NCI-H128 (cell line): ENCODE measurements around the gene MCU.
"Not testable (repeated sequence)": the region's sequence is repeated elsewhere in the genome, so short reads cannot be mapped to it uniquely, and the experiment has no call there.

Experiments
- DNase-seq: peaks from one replicate; lab custom pipeline; 2025; ENCODE audit not compliant: unreplicated experiment; lab: John Stamatoyannopoulos, UW

MCU gene

GRCh38 chr10:72686430-72686829, 5.5 kb upstream of the MCU start:
- not testable (repeated sequence) for DNase-seq

- DNase-seq = no peak
Observed at GRCh38 chr10:72687035-72687434, 4.9 kb upstream of the MCU start.

- DNase-seq = no peak
Observed at GRCh38 chr10:72688208-72688651, 3.7 kb upstream of the MCU start.

- no peak for DNase-seq
Observed at GRCh38 chr10:72689660-72690059, 2.3 kb upstream of the MCU start.

GRCh38 chr10:72690071-72690755, 1.7 kb upstream of the MCU start:
- no peak for DNase-seq

- no peak for DNase-seq
Observed at GRCh38 chr10:72691470-72691862, 477 bp upstream of the MCU start.

- DNase-seq = no peak
Observed at GRCh38 chr10:72692744-72692993, 726 bp downstream of the MCU start.

GRCh38 chr10:72692994-72693781, 1.2 kb downstream of the MCU start:
- no peak for DNase-seq

- no peak for DNase-seq
Observed at GRCh38 chr10:72694476-72695369, 2.8 kb downstream of the MCU start.

GRCh38 chr10:72695496-72695895, 3.6 kb downstream of the MCU start:
- no peak for DNase-seq

- DNase-seq = no peak
Observed at GRCh38 chr10:72697716-72698115, 5.8 kb downstream of the MCU start.

GRCh38 chr10:72702465-72702864, 10.5 kb downstream of the MCU start:
- not testable (repeated sequence) for DNase-seq

GRCh38 chr10:72702868-72703581, 11.1 kb downstream of the MCU start:
- DNase-seq = no peak

GRCh38 chr10:72704117-72704516, 12.2 kb downstream of the MCU start:
- no peak for DNase-seq

GRCh38 chr10:72709041-72709440, 17.1 kb downstream of the MCU start:
- DNase-seq = no peak

GRCh38 chr10:72712136-72712535, 20.2 kb downstream of the MCU start:
- no peak for DNase-seq

GRCh38 chr10:72719941-72720592, 28.1 kb downstream of the MCU start:
- no peak for DNase-seq

GRCh38 chr10:72720814-72721660, 29.1 kb downstream of the MCU start:
- DNase-seq = no peak

- no peak for DNase-seq
Observed at GRCh38 chr10:72727130-72727529, 35.2 kb downstream of the MCU start.

- DNase-seq = no peak
Observed at GRCh38 chr10:72728462-72728861, 36.5 kb downstream of the MCU start.
